Mesenchymal stem cell (in vitro differentiated cells and primary cell): ENCODE measurements around the gene SH3GLB2.

ENCODE experiments used
- DNase-seq: peaks from one replicate; pipeline ENCODE4 v3.0.0-alpha.2; 2013
- H2AFZ ChIP-seq: one replicate; pipeline ENCODE4 v1.6.1; 2013; ENCODE audit warnings: low read depth, mild to moderate bottlenecking, control low read depth, inconsistent platforms, low read length, moderate library complexity
- H2AK5ac ChIP-seq: 2 replicates; pipeline ENCODE4 v1.6.1; 2013; ENCODE audit warnings: low read length, moderate library complexity, mild to moderate bottlenecking, inconsistent platforms; ENCODE audit not compliant: severe bottlenecking
- H2BK120ac ChIP-seq: one replicate; pipeline ENCODE4 v1.6.1; 2013; ENCODE audit warnings: low read depth, mild to moderate bottlenecking, inconsistent platforms, low read length, moderate library complexity
- H2BK12ac ChIP-seq, 2 experiments: one replicate each; pipeline ENCODE4 v1.6.1; 2013; ENCODE audit warnings: inconsistent platforms in 2 of 2, low read length in 2 of 2, mild to moderate bottlenecking in 2 of 2, moderate library complexity in 2 of 2, control low read depth in 1 of 2
- H2BK15ac ChIP-seq: one replicate; pipeline ENCODE4 v1.6.1; 2013; ENCODE audit warnings: mild to moderate bottlenecking, low read depth, inconsistent platforms; ENCODE audit not compliant: poor library complexity, severe bottlenecking
- H2BK5ac ChIP-seq: 2 replicates; pipeline ENCODE4 v1.6.1; 2013; ENCODE audit warnings: low read depth, mild to moderate bottlenecking, low read length, control low read depth, inconsistent platforms; ENCODE audit not compliant: poor library complexity, severe bottlenecking
- H3K14ac ChIP-seq, 2 experiments: one replicate each; pipeline ENCODE4 v1.6.1; 2013; ENCODE audit warnings: inconsistent platforms in 2 of 2, low read length in 2 of 2, control low read depth in 1 of 2, mild to moderate bottlenecking in 1 of 2, moderate library complexity in 1 of 2
- H3K18ac ChIP-seq, 2 experiments: one replicate each; pipeline ENCODE4 v1.6.1; 2013; ENCODE audit warnings: inconsistent platforms in 2 of 2, low read length in 2 of 2, control low read depth in 1 of 2, low read depth in 1 of 2, mild to moderate bottlenecking in 1 of 2
- H3K23ac ChIP-seq, 2 experiments: one replicate each; pipeline ENCODE4 v1.6.1; 2013; ENCODE audit warnings: inconsistent platforms in 2 of 2, low read length in 2 of 2, mild to moderate bottlenecking in 2 of 2, moderate library complexity in 2 of 2, control low read depth in 1 of 2
- H3K27ac ChIP-seq: 2 replicates; pipeline ENCODE4 v1.5.1; 2013; ENCODE audit warnings: mild to moderate bottlenecking, moderate library complexity, low read length, control low read depth, inconsistent platforms; ENCODE audit not compliant: poor library complexity, severe bottlenecking
- H3K27me3 ChIP-seq, 2 experiments: 2 replicates each; pipeline versions ENCODE4 v1.6.1 to v1.7.0; 2013; ENCODE audit warnings: low read length in 2 of 2, mild to moderate bottlenecking in 2 of 2, moderate library complexity in 2 of 2, control low read depth in 1 of 2, inconsistent platforms in 1 of 2; ENCODE audit not compliant: control insufficient read depth in 1 of 2, insufficient read depth in 1 of 2
- H3K36me3 ChIP-seq, 2 experiments: 2 replicates each; pipeline versions ENCODE4 v1.6.1 to v1.7.0; 2013; ENCODE audit warnings: low read length in 2 of 2, control low read depth in 1 of 2, inconsistent platforms in 1 of 2, low read depth in 1 of 2, mild to moderate bottlenecking in 1 of 2; ENCODE audit not compliant: insufficient read depth in 2 of 2, control insufficient read depth in 1 of 2
- H3K4ac ChIP-seq, 2 experiments: one replicate each; pipeline ENCODE4 v1.6.1; 2013; ENCODE audit warnings: inconsistent platforms in 2 of 2, low read length in 2 of 2, mild to moderate bottlenecking in 2 of 2, moderate library complexity in 2 of 2, control low read depth in 1 of 2, low read depth in 1 of 2
- H3K4me1 ChIP-seq: 2 replicates; pipeline ENCODE4 v1.6.1; 2013; ENCODE audit warnings: low read depth, low read length, control low read depth; ENCODE audit not compliant: control insufficient read depth, insufficient read depth
- H3K4me2 ChIP-seq: 2 replicates; pipeline ENCODE4 v1.6.1; 2013; ENCODE audit warnings: low read length, mild to moderate bottlenecking, inconsistent platforms; ENCODE audit not compliant: poor library complexity, severe bottlenecking
- H3K4me3 ChIP-seq, 2 experiments: 2 replicates each; pipeline versions ENCODE4 v1.5.1 to v1.7.0; 2013; ENCODE audit warnings: low read length in 2 of 2, mild to moderate bottlenecking in 2 of 2, control low read depth in 1 of 2, low read depth in 1 of 2; ENCODE audit not compliant: insufficient read depth in 1 of 2
- H3K79me1 ChIP-seq: replicated peaks from 2 replicates; pipeline ENCODE4 v1.6.1; 2013; ENCODE audit warnings: mild to moderate bottlenecking, control low read depth, low read length, inconsistent platforms; ENCODE audit not compliant: poor library complexity, severe bottlenecking
- H3K9ac ChIP-seq: 2 replicates; pipeline ENCODE4 v1.7.0; 2013; ENCODE audit warnings: mild to moderate bottlenecking, low read length, moderate library complexity
- H3K9me3 ChIP-seq: 2 replicates; pipeline ENCODE4 v1.7.0; 2013; ENCODE audit warnings: mild to moderate bottlenecking, low read length; ENCODE audit not compliant: control insufficient read depth
- H4K8ac ChIP-seq: one replicate; pipeline ENCODE4 v1.6.1; 2013; ENCODE audit warnings: inconsistent platforms, mild to moderate bottlenecking, low read length, moderate library complexity
- H4K91ac ChIP-seq: one replicate; pipeline ENCODE4 v1.6.1; 2013; ENCODE audit warnings: mild to moderate bottlenecking, low read length, inconsistent platforms
- WGBS: methylation state at CpG from one replicate; pipeline ENCODE4 v1.1.7; 2013; ENCODE audit warnings: mixed read lengths; 5-methylcytosine and 5-hydroxymethylcytosine counted together

SH3GLB2 gene

DNA sequence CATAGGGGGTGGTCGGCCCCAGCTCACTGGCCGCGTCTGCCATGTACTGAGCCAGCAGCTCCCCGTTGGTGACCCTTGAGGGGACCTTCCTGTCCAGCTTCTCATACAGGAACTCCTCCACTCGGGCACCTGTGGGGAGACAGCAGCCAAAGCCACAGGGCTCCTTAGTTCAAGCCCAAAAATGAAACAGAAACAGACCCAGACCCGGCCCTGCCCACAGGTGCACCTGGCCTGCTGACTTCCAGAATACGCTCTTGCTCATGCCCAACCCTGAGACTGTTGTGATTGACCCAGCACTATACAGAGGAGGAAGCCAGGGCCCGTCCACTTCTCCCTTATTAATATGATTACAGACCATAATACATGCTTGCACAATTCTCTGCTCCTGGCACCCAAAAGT, 7.0 kb downstream of the SH3GLB2 start:
- Histone ChIP-seq H3K18ac (no peak overlapping the region), H3K23ac (no peak overlapping the region), H3K27me3 (no peaks in the 10 kb centered on the region), H3K14ac (no peak overlapping the region), H2BK5ac (no peak overlapping the region), H2BK120ac (no peak overlapping the region), H2AFZ (no peak overlapping the region), H3K4me3 (no peak overlapping the region), H4K91ac (no peak overlapping the region), H2BK12ac (no peak overlapping the region), H3K9me3 (no peaks in the 10 kb centered on the region), H3K36me3 (peaks cover 0 to 9% of the 10 kb centered on the region in 2 experiments), H3K79me1 (peaks cover 10% of the 10 kb centered on the region), H2BK15ac (no peak overlapping the region), H3K9ac (no peak overlapping the region), H2AK5ac (no peak overlapping the region), H3K4me2 (no peak overlapping the region), H3K4me1 (peaks cover 27% of the 10 kb centered on the region), H3K27ac (no peak overlapping the region), H4K8ac (no peak overlapping the region), H3K4ac (no peak overlapping the region)
- DNase-seq: no peak
- WGBS: 93% methylated on average over 8 of the region's 8 CpGs

DNA sequence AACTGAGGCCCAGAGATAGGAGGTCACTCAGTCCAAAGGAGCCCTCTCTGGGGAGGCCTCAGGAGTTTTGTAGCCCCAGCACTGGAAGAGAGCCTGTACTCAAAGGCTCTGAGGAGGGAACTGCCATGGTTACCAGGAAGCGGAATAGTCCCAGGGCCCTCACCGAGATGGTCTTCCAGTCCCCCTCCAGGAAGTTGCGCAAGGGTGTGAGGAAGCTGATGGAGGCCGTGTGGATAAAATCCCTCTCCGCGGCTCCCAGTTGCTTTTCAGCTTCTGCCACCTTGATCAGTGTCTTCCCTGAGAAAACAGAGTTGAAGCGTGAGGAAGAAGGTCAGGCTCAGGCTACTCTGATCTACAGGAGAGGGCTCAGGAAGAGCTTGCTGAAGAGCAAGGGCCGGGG, 13.5 kb downstream of the SH3GLB2 start:
- no peak overlapping the region for H2BK120ac ChIP-seq
- H3K27me3 ChIP-seq: no peaks in the 10 kb centered on the region
- H3K4ac ChIP-seq: no peak overlapping the region
- H3K14ac ChIP-seq: no peak overlapping the region
- no peak overlapping the region for H2AFZ ChIP-seq
- no peak overlapping the region for H2BK5ac ChIP-seq
- no peak overlapping the region for H3K4me2 ChIP-seq
- WGBS: 94% methylated on average over 8 of the region's 8 CpGs
- no peak overlapping the region for H3K4me3 ChIP-seq
- H3K9me3 ChIP-seq: no peaks in the 10 kb centered on the region
- H2AK5ac ChIP-seq: no peak overlapping the region
- H3K79me1 ChIP-seq: peaks cover 33% of the 10 kb centered on the region
- no peak overlapping the region for H2BK15ac ChIP-seq
- no peak for DNase-seq
- H3K9ac ChIP-seq: no peak overlapping the region
- no peak overlapping the region for H3K18ac ChIP-seq
- peaks cover 5% of the 10 kb centered on the region for H3K4me1 ChIP-seq
- H2BK12ac ChIP-seq: no peak overlapping the region
- H4K91ac ChIP-seq: no peak overlapping the region
- H4K8ac ChIP-seq: no peak overlapping the region
- no peak overlapping the region for H3K23ac ChIP-seq
- H3K27ac ChIP-seq: no peak overlapping the region
- H3K36me3 ChIP-seq: peaks cover 31 to 59% of the 10 kb centered on the region in 2 experiments

DNA sequence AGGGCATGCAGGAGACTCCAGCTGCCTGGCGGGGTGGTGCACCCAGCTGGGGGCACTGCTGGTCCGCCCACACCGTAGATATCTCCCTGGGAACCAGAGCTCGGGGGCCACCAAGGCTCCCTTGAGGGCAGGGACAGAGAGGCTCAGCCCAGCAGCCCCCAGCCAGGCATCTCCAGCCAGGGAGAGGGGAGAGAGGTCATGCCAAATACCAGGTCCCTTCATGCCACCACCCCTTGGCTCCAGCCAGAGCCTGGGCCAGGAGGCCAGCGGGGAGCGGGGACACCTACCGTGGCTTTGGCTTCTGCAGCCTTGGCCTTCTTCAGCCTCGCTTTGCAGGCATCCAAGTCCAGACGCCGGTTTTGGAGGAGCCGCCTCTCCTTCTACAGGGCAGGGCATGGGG, 14.0 kb downstream of the SH3GLB2 start:
- 97% methylated on average over 11 of the region's 11 CpGs for WGBS
- no peak overlapping the region for H4K91ac ChIP-seq
- no peak overlapping the region for H3K14ac ChIP-seq
- H3K9me3 ChIP-seq: no peaks in the 10 kb centered on the region
- no peaks in the 10 kb centered on the region for H3K27me3 ChIP-seq
- no peak overlapping the region for H3K4me2 ChIP-seq
- H2BK120ac ChIP-seq: no peak overlapping the region
- peaks cover 5% of the 10 kb centered on the region for H3K4me1 ChIP-seq
- no peak overlapping the region for H2AFZ ChIP-seq
- peaks cover 30% of the 10 kb centered on the region for H3K79me1 ChIP-seq
- no peak overlapping the region for H4K8ac ChIP-seq
- H3K18ac ChIP-seq: no peak overlapping the region
- no peak overlapping the region for H2BK5ac ChIP-seq
- H3K36me3 ChIP-seq: peaks cover 31 to 61% of the 10 kb centered on the region in 2 experiments
- no peak overlapping the region for H3K4me3 ChIP-seq
- H3K9ac ChIP-seq: no peak overlapping the region
- no peak overlapping the region for H2AK5ac ChIP-seq
- no peak for DNase-seq
- H2BK12ac ChIP-seq: no peak overlapping the region
- H3K4ac ChIP-seq: no peak overlapping the region
- H2BK15ac ChIP-seq: no peak overlapping the region
- H3K23ac ChIP-seq: no peak overlapping the region
- no peak overlapping the region for H3K27ac ChIP-seq

DNA sequence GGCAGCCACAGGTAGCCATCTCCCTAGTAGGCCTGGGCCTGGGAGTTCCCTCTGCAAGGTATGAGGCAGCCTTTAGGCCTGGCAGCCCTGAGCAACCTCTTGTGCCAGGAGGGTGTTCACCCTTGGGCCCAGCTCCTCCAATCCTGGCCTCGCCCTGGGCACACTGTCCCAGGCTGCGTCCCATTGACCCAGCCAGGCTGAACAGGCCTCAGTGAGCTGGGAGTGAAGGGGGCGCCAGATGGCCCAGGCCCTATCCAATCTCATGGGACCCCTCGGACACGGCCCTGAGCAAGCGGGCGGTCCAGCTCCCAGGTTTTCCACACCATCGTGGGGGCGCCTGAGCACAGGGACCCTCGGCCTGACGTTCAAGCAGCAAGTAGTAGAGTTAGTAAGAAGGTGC, 14.5 kb downstream of the SH3GLB2 start:
- H3K4me1 ChIP-seq: peaks cover 6% of the 10 kb centered on the region
- no peak for DNase-seq
- H2BK5ac ChIP-seq: no peak overlapping the region
- H3K23ac ChIP-seq: no peak overlapping the region
- H3K4me2 ChIP-seq: no peak overlapping the region
- H2BK15ac ChIP-seq: no peak overlapping the region
- no peaks in the 10 kb centered on the region for H3K27me3 ChIP-seq
- no peak overlapping the region for H4K91ac ChIP-seq
- no peak overlapping the region for H2AFZ ChIP-seq
- no peak overlapping the region for H3K4me3 ChIP-seq
- no peak overlapping the region for H3K27ac ChIP-seq
- no peak overlapping the region for H2BK12ac ChIP-seq
- no peak overlapping the region for H3K18ac ChIP-seq
- no peak overlapping the region for H2BK120ac ChIP-seq
- H3K4ac ChIP-seq: no peak overlapping the region
- peaks cover 27% of the 10 kb centered on the region for H3K79me1 ChIP-seq
- H3K14ac ChIP-seq: no peak overlapping the region
- no peak overlapping the region for H3K9ac ChIP-seq
- no peak overlapping the region for H4K8ac ChIP-seq
- WGBS: 96% methylated on average over 11 of the region's 11 CpGs
- no peaks in the 10 kb centered on the region for H3K9me3 ChIP-seq
- peaks cover 34 to 62% of the 10 kb centered on the region in 2 experiments for H3K36me3 ChIP-seq
- H2AK5ac ChIP-seq: no peak overlapping the region
